ENCODE data around the gene MAP4K5. TPM values are rescaled to one million over a fixed set of nuclear protein-coding genes. Genes with fewer than 3 reads are reported as not detected.

Gene MAP4K5
- total RNA-seq, 1 donor from 2014 or later, result 23.1 TPM

DNA sequence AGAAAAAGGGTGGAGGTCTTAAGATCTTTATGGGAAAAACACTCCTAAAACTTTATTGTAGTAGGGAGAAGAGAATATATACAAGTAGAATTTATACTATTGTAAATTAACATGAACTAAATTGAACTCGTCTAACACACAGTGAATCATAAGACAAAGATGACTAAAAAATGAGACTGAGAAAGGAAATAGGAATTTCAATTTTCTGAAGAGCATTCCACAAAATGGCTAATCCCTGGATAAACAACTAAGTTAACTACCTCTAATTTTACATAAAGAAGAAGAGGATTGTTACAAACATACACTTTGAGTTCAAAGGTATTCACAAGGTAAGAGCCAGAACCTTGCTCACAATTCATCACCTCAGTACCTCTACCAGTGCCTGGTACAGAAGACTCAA is 2.0 kb downstream of the MAP4K5 start:
- H3K27me3 Mint-ChIP-seq (ENCODE audit: low read depth), result peaks cover 16% of the 10 kb centered on the region
- H3K9me3 Mint-ChIP-seq, result no peaks in the 10 kb centered on the region
- intact Hi-C loops (cut with micrococcal nuclease), result loop anchor here (5.0 kb wide), 2 partner anchors 413 to 678 kb away; partner anchors contain the start of genes NEMF and VCPKMT
- H3K36me3 Mint-ChIP-seq (ENCODE audit: low read depth), result peaks cover 13% of the 10 kb centered on the region
- no peak for DNase-seq (ENCODE audit: low spot score)
- peaks cover 33% of the 10 kb centered on the region for H3K4me1 Mint-ChIP-seq (ENCODE audit: low read depth)
- no peak overlapping the region for H3K27ac Mint-ChIP-seq
- peak overlapping the region; percentile 7 for H3K4me3 Mint-ChIP-seq (ENCODE audit: low read depth)

DNA sequence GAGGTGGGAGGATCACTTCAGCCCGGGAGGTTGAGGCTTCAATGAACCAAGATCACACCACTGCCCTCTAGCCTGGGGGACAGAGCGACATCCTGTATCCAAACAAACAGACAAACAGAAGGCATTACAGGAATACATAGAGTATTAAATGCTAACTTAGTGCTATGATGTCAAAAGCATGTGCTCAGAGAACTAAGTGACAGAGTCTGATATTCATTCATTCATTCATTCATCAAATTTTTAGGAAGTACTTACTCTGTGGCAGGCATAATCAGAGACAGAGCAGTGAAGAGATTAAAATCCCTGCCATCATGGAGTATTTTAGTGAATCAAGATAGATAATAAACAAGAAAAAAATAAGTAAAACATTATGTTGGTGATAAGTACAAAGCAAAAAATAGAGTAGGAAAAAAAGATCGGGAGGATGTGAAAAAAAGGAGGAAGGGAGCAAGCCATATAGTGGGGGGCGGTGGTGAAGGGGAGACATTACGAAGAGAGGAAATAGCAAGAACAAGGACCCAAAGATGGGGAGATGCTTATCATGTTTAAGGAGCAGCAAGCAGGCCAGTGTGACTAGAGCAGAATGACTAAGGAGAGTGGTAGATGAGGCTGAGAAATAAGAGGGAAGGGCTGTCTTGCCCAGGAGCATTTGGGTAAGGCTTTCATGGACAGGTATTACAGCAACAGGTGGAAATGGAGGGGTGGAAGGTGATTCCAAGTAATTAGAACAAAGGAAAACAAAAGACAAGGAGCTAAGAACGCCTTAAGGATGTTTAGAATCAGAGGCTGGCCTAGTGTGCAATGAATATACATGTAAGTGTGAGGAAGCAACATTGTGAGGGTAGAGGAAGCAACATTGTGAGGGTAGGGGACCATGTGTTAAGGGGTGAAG is 2.8 kb downstream of the MAP4K5 start:
- intact Hi-C loops (cut with micrococcal nuclease), result loop anchor here (5.0 to 10.0 kb wide), 3 partner anchors 412 to 905 kb away; partner anchors contain the start of genes MGAT2, NEMF, RPL36AL and VCPKMT
- peaks cover 41% of the 10 kb centered on the region for H3K4me1 Mint-ChIP-seq (ENCODE audit: low read depth)

DNA sequence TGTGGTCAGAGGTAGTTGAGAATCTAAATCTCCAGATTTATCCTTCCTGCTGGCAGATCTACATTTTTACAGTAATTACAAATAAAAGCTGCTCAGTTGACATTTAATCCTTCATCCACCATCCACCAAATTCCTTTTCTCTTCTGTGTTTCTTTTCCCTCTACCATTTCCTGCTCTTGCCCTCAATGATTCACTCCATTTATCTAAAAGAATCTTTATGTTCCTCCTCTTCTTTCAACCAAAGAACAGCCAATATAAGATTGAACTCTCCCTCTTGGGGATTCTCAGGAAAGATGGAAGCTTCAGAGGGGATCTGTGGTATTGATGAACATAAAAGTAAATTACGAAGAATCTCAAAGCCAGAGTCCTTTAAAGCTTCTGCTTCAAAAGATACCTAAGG is 4.4 kb downstream of the MAP4K5 start:
- Mint-ChIP-seq H3K4me3 (ENCODE audit: low read depth) (no peak overlapping the region), H3K36me3 (ENCODE audit: low read depth) (peaks cover 13% of the 10 kb centered on the region), H3K4me1 (ENCODE audit: low read depth) (peaks cover 51% of the 10 kb centered on the region), H3K27me3 (ENCODE audit: low read depth) (peaks cover 2% of the 10 kb centered on the region), H3K9me3 (no peaks in the 10 kb centered on the region), H3K27ac (no peak overlapping the region)
- no peak for DNase-seq (ENCODE audit: low spot score)
- intact Hi-C loops (cut with micrococcal nuclease), result loop anchor here (10.0 kb wide), 1 partner anchor 903 kb away; the partner anchor contains the start of genes MGAT2 and RPL36AL

More for the DNA sequence above, 2.8 kb downstream of the MAP4K5 start:
- Mint-ChIP-seq H3K27me3 (ENCODE audit: low read depth) (peaks cover 13% of the 10 kb centered on the region), H3K4me3 (ENCODE audit: low read depth) (peak overlapping the region; percentile 7), H3K9me3 (no peaks in the 10 kb centered on the region), H3K27ac (no peak overlapping the region), H3K36me3 (ENCODE audit: low read depth) (peaks cover 13% of the 10 kb centered on the region)
- DNase-seq (ENCODE audit: low spot score), result no peak

DNA sequence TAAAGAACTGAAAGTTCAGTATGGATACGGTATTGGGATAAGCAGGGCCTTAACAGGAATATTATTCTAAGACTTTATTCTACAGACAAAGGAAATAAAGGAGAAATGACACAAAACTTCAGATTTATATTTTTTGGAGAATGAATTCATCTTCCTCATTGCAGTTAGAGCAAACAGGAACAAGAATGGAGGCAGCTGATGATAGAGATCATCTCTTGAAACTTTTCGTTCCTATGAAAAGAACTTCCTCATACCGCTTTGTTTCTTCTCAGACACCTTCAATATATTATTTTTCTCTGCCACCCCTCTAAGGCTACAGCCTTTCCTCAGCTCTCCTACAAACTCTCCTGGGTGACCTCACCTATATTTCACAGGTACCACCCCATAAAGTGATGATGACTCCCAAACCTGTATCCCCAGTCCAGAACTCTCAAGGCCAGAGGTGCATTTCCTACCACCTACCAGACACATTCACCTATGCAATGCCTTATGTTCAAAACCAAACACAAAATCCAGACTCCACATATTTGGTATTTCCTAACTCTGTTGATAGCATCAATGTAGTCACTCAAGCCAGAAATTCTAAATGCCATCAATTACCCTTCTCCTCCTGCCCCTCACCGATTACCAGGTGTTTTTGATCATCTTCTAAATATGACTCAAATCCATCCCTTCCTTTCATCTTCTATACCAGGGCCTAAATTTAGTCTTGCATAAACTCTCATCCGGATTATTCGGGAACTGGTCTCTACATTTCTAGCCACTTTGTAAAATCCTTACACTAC is 7.4 kb downstream of the MAP4K5 start:
- DNase-seq (ENCODE audit: low spot score), result no peak
- Mint-ChIP-seq H3K4me3 (ENCODE audit: low read depth) (no peak overlapping the region), H3K4me1 (ENCODE audit: low read depth) (peaks cover 55% of the 10 kb centered on the region), H3K9me3 (no peaks in the 10 kb centered on the region), H3K36me3 (ENCODE audit: low read depth) (peaks cover 10% of the 10 kb centered on the region), H3K27me3 (ENCODE audit: low read depth) (peaks cover under 1% of the 10 kb centered on the region), H3K27ac (no peak overlapping the region)
- intact Hi-C loops (cut with micrococcal nuclease), result loop anchor here (5.0 to 10.0 kb wide), 4 partner anchors 202 to 900 kb away; partner anchors contain the start of genes MGAT2, RPL36AL and SOS2

DNA sequence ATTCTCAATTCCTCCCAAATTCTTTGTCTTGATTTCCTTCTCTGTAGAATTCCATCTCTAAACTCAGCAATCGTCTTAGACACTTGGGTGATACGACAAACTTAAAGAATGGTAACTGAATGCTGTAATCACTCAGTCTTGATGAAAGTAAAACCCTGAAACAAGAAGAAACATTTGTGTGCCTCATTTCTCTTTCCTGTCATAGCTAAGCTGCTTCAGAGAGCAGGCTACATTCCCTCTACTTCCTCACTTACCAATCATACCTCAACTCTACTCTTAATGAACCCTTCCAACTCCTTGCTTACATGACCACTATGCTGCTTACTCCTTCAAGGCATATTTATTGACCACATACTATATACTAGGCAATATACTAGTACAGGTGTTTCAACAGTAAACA is 8.3 kb downstream of the MAP4K5 start:
- Mint-ChIP-seq H3K4me3 (ENCODE audit: low read depth) (no peak overlapping the region), H3K27ac (peak overlapping the region; percentile 6), H3K4me1 (ENCODE audit: low read depth) (peaks cover 47% of the 10 kb centered on the region), H3K9me3 (no peaks in the 10 kb centered on the region), H3K36me3 (ENCODE audit: low read depth) (peaks cover 7% of the 10 kb centered on the region), H3K27me3 (ENCODE audit: low read depth) (no peaks in the 10 kb centered on the region)
- intact Hi-C loops (cut with micrococcal nuclease), result loop anchor here (5.0 to 10.0 kb wide), 4 partner anchors 203 to 899 kb away; partner anchors contain the start of genes MGAT2, RPL36AL and SOS2
- no peak for DNase-seq (ENCODE audit: low spot score)

DNA sequence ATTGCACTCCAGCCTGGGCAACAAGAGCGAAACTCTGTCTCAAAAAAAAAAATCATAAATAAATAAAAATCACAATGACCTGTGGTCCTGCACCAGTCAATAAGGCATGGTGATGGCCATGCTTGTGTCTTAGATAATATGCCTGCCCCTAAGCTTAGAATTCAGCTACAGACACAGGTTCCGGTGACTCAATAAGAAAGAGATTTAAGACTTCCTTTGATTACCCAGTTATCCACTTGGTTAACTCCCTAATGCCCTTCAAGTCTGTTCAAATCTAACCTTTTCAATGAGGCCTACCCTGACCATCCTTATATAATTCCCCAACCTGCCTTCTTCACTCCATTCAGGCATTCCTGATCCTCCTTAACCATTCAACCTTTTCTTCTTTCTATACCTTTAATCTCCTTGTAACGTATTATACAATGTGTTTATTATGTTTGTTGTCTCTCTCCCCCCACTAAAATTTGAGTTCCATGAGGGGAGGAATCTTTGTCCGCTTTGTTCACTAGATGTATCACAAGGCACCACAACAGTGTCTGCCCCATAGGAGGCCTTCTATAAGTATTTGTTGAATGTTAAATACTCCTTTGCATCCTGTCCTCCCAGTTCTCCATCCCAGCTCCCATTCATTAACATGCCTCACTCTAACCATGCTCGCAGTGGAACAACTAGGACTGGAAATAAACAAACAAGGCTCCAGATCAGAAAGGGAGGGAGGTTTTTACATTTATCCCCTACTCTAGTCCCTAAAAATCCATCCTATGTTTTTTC is 8.9 kb downstream of the MAP4K5 start:
- H3K27ac Mint-ChIP-seq, result no peak overlapping the region
- no peak for DNase-seq (ENCODE audit: low spot score)
- H3K4me1 Mint-ChIP-seq (ENCODE audit: low read depth), result peaks cover 47% of the 10 kb centered on the region
- H3K36me3 Mint-ChIP-seq (ENCODE audit: low read depth), result peaks cover 7% of the 10 kb centered on the region
- H3K27me3 Mint-ChIP-seq (ENCODE audit: low read depth), result no peaks in the 10 kb centered on the region
- no peak overlapping the region for H3K4me3 Mint-ChIP-seq (ENCODE audit: low read depth)
- intact Hi-C loops (cut with micrococcal nuclease), result loop anchor here (2.0 to 10.0 kb wide), 6 partner anchors 204 to 899 kb away; partner anchors contain the start of genes MGAT2, RPL36AL and SOS2
- H3K9me3 Mint-ChIP-seq, result no peaks in the 10 kb centered on the region

DNA sequence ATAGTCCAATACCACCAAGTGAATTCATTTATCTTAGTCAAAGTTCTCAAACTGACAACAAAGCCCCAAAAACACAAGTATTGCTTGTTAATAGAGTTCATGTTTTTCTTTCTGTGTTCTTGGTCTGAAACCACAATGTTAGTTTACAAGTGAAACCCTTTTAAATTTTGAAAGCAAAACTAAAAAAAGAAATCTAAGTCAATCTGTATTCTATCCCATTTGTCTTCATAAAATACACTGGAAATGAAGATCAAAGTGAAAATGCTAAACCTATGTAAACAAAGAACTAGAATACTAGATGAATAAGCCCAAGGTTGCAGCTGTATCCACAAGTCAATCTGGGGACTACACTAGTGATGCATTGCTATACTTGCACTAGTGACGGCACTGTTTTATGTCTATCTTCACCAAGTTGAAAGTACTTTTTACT is 10.4 kb downstream of the MAP4K5 start:
- Mint-ChIP-seq H3K36me3 (ENCODE audit: low read depth) (peaks cover 3% of the 10 kb centered on the region), H3K4me3 (ENCODE audit: low read depth) (peak overlapping the region; percentile 65), H3K27ac (peak overlapping the region; percentile 91), H3K9me3 (no peaks in the 10 kb centered on the region), H3K4me1 (ENCODE audit: low read depth) (peaks cover 45% of the 10 kb centered on the region), H3K27me3 (ENCODE audit: low read depth) (no peaks in the 10 kb centered on the region)
- DNase-seq (ENCODE audit: low spot score), result no peak
- intact Hi-C loops (cut with micrococcal nuclease), result loop anchor here (1.0 to 10.0 kb wide), 11 partner anchors 10 to 897 kb away; partner anchors contain the start of genes MAP4K5, MGAT2, RPL36AL and SOS2

DNA sequence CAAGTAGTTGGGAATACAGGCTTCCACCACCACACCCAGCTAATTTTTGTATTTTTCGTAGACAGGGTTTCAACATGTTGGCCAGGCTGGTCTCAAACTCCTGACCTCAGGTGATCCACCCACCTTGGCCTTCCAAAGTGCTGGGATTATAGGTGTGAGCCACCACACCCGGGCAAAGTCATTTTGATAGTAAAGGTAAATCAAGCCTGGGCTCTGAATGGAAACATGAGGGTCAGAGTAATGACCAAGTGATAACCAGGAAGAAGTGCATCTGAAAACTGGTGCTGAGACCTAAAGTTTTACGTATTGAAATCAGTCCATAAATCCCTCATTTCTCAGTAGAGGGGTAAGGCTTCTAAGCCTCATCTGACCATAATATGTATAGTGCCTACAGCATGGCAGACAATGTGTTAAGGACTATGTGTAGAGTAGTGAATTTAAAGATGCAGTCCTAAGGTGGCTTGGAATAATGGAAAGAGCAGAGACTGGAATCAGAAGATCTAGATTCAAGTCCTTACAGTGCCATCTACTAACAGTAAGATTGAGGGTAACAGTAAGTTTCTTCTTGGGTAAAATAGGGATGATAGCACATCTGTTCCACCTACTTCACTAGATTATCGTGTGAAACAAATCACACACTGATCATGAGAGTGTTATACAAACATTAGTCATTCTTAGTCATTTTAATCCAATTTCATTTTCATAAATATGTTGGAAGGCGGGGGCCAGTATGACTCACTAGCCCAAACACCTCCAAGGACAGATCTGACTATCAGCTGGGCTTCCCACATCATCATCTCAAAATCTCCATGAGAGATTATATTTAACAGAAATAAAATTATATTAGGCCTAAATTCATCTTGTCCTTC is 11.2 kb downstream of the MAP4K5 start:
- Mint-ChIP-seq H3K27ac (peak overlapping the region; percentile 91), H3K9me3 (no peaks in the 10 kb centered on the region), H3K4me1 (ENCODE audit: low read depth) (peaks cover 43% of the 10 kb centered on the region), H3K36me3 (ENCODE audit: low read depth) (peaks cover 3% of the 10 kb centered on the region), H3K27me3 (ENCODE audit: low read depth) (no peaks in the 10 kb centered on the region), H3K4me3 (ENCODE audit: low read depth) (no peak overlapping the region)
- no peak for DNase-seq (ENCODE audit: low spot score)
- intact Hi-C loops (cut with micrococcal nuclease), result loop anchor here (1.0 to 10.0 kb wide), 6 partner anchors 11 to 896 kb away; partner anchors contain the start of genes MAP4K5, MGAT2, RPL36AL and SOS2

DNA sequence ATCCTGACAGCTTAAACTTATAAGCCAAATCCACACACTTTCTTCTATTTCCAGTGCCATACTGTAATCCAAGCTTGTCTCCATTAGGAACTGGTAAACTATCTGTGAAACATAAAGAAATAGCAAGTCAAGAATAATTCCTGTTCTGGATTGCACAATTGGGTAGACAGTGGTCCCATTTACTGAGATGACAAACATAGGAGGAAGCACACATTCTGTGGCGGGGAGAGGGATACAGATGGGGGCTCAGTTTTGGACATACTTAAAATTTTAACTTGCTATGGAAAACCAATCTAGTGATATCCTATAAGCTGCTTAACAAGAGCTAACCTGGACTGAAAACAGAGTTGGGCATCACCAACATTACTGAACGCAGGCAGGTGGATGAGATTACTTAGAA is 16.3 kb downstream of the MAP4K5 start:
- peaks cover 5% of the 10 kb centered on the region for H3K4me1 Mint-ChIP-seq (ENCODE audit: low read depth)
- no peak for DNase-seq (ENCODE audit: low spot score)
- H3K9me3 Mint-ChIP-seq, result no peaks in the 10 kb centered on the region
- intact Hi-C loops (cut with micrococcal nuclease), result no loop called here
- no peak overlapping the region for H3K27ac Mint-ChIP-seq
- no peak overlapping the region for H3K4me3 Mint-ChIP-seq (ENCODE audit: low read depth)
- no peaks in the 10 kb centered on the region for H3K36me3 Mint-ChIP-seq (ENCODE audit: low read depth)
- no peaks in the 10 kb centered on the region for H3K27me3 Mint-ChIP-seq (ENCODE audit: low read depth)

DNA sequence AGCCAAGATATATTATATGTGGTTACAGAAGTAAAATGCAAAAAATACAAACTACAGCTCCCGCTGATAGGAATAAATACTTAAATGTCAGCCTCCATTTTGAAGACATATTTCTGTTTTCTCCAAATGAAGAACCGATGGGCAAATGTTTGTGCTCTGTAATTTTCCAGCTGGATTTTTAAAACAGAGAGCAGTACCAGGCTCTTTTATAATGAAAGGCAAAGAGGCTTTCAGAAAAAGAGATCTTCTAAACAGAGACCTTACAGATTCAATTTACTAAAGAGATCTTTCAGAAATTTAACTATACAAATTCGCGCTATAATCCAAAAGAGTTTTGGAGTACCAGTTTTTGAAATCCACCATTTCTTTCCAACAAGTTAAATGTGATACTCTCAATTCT is 19.9 kb downstream of the MAP4K5 start:
- Mint-ChIP-seq H3K9me3 (no peaks in the 10 kb centered on the region), H3K4me1 (ENCODE audit: low read depth) (no peaks in the 10 kb centered on the region), H3K27ac (no peak overlapping the region), H3K27me3 (ENCODE audit: low read depth) (no peaks in the 10 kb centered on the region), H3K36me3 (ENCODE audit: low read depth) (no peaks in the 10 kb centered on the region), H3K4me3 (ENCODE audit: low read depth) (no peak overlapping the region)
- no peak for DNase-seq (ENCODE audit: low spot score)
- intact Hi-C loops (cut with micrococcal nuclease), result no loop called here

DNA sequence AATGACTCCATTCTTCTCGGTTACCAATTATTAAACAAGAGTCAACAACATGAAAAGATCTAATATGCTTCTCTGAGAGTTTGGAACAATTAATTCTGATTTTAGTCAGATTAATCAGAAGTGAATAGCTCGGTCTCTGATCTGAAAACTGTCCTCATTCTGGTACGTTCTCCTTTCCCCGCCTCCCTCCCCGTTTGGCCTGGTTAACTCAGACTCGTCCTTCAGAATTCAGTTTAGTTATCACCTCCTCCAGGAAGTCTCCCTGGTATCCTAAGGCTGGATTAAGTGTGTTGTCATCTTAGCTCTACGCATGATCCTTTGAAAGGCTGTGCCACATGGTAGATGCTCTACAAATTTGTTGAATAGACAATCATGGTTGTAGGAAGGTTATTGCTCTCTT is 22.2 kb downstream of the MAP4K5 start:
- Mint-ChIP-seq H3K9me3 (no peaks in the 10 kb centered on the region), H3K36me3 (ENCODE audit: low read depth) (no peaks in the 10 kb centered on the region), H3K27me3 (ENCODE audit: low read depth) (no peaks in the 10 kb centered on the region), H3K4me1 (ENCODE audit: low read depth) (no peaks in the 10 kb centered on the region), H3K27ac (no peak overlapping the region), H3K4me3 (ENCODE audit: low read depth) (no peak overlapping the region)
- intact Hi-C loops (cut with micrococcal nuclease), result no loop called here
- DNase-seq (ENCODE audit: low spot score), result no peak

Data from activated T-helper 2 cell treated with anti-CD3 and anti-CD28 coated beads, Interferon-gamma antibody, Interleukin-2, Interleukin-4, amounts not matched to agents 10 μg/mL and 5 μg/mL and 100 μg/mL, durations not matched to agents 14 hours and 24 hours and 36 hours (primary cell).